ENCODE measurements around the gene MYO1E. TPM values are rescaled to one million over a fixed set of nuclear protein-coding genes. Genes with fewer than 3 reads are reported as not detected.

MYO1E gene
- total RNA-seq, 2 donors from 2014 or later, result 66.3 to 92.0 TPM

DNA sequence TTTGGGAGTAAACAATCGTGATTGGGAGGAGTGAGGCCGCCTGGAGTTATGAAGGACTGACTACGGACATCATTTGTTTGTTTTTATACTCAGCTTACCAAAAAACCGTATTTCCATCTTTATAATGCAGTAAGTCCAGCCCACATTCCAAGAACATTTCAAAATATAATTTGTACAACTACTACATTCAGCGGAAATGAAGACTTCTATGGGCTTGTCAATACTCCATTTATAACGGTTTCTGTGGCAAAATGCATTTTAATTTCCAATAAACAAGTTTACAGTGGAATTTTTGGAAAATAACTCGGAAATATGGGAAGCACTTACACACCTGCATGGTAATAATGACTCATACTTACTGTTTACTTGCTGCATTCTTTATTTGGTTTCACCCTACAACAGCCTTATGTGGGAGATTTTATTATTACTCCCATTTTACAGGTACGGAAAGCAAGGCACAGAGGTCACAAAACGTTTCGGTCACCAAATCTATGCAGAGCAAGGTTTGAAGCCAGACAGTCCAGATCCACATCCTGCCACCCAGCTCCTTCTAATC is 103.7 kb downstream of the MYO1E start:
- intact Hi-C loops (cut with DNase I), result no loop called here
- TF ChIP-seq POLR2AphosphoS5 (IDR thresholded peaks at IDR 0.05) (no peak), POLR2A (IDR thresholded peaks at IDR 0.05) (no peak)
- TF ChIP-seq, protein P1, sequence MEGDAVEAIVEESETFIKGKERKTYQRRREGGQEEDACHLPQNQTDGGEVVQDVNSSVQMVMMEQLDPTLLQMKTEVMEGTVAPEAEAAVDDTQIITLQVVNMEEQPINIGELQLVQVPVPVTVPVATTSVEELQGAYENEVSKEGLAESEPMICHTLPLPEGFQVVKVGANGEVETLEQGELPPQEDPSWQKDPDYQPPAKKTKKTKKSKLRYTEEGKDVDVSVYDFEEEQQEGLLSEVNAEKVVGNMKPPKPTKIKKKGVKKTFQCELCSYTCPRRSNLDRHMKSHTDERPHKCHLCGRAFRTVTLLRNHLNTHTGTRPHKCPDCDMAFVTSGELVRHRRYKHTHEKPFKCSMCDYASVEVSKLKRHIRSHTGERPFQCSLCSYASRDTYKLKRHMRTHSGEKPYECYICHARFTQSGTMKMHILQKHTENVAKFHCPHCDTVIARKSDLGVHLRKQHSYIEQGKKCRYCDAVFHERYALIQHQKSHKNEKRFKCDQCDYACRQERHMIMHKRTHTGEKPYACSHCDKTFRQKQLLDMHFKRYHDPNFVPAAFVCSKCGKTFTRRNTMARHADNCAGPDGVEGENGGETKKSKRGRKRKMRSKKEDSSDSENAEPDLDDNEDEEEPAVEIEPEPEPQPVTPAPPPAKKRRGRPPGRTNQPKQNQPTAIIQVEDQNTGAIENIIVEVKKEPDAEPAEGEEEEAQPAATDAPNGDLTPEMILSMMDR (IDR thresholded peaks at IDR 0.05), result no peak
- Histone ChIP-seq H3K27me3 (replicated peaks; ENCODE audit: insufficient read depth) (no peaks in the 10 kb centered on the region), H3K27ac (no peak overlapping the region), H3K9me3 (no peaks in the 10 kb centered on the region), H3K4me3 (no peak overlapping the region), H3K36me3 (no peaks in the 10 kb centered on the region), H3K4me1 (replicated peaks) (no peaks in the 10 kb centered on the region)
- no peak for DNase-seq (ENCODE audit: low spot score)
- WGBS, result 93% methylated on average over 10 of the region's 10 CpGs

GRCh38 chr15:59268168-59268851 is 104.4 kb downstream of the MYO1E start:
- TF ChIP-seq POLR2A (IDR thresholded peaks at IDR 0.05), result no peak
- TF ChIP-seq, protein P1 (IDR thresholded peaks at IDR 0.05), result no peak
- TF ChIP-seq POLR2AphosphoS5 (IDR thresholded peaks at IDR 0.05), result no peak
- Histone ChIP-seq H3K4me1 (replicated peaks) (no peaks in the 10 kb centered on the region), H3K27me3 (replicated peaks; ENCODE audit: insufficient read depth) (no peaks in the 10 kb centered on the region), H3K27ac (no peak overlapping the region), H3K4me3 (no peak overlapping the region), H3K9me3 (no peaks in the 10 kb centered on the region), H3K36me3 (no peaks in the 10 kb centered on the region)
- DNase-seq (ENCODE audit: low spot score), result no peak
- WGBS, result 94% methylated on average over 3 of the region's 3 CpGs
- intact Hi-C loops (cut with DNase I), result no loop called here

DNA sequence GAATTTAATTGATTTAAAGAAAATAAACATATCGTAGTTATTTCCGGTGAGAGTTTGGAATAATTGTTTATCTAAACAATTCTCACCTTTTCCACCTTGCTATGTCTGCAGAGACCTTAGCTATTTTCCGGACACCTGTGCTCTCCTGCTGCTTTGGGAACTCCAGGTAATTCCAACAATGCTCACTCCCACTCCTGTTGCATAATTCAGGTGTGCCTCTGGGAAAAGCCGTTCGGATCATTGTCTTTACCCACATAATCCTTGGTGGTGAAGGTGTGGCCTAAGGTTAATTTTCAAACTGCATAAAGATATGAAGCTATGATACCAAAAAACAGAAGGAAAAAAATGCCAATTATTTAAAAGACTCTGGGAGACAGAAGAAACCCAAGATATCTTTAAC is 106.6 kb downstream of the MYO1E start:
- 89% methylated on average over 5 of the region's 5 CpGs for WGBS
- Histone ChIP-seq H3K27me3 (replicated peaks; ENCODE audit: insufficient read depth) (no peaks in the 10 kb centered on the region), H3K9me3 (no peaks in the 10 kb centered on the region), H3K4me1 (replicated peaks) (no peaks in the 10 kb centered on the region), H3K27ac (no peak overlapping the region), H3K4me3 (no peak overlapping the region), H3K36me3 (no peaks in the 10 kb centered on the region)
- intact Hi-C loops (cut with DNase I), result no loop called here
- TF ChIP-seq POLR2AphosphoS5 (IDR thresholded peaks at IDR 0.05) (no peak), POLR2A (IDR thresholded peaks at IDR 0.05) (no peak)
- TF ChIP-seq, protein P1 (IDR thresholded peaks at IDR 0.05), result no peak
- no peak for DNase-seq (ENCODE audit: low spot score)

GRCh38 chr15:59262316-59262715 is 110.4 kb downstream of the MYO1E start:
- 94% methylated on average over 7 of the region's 7 CpGs for WGBS
- no peak overlapping the region for H3K27ac ChIP-seq
- TF ChIP-seq, protein P1 (IDR thresholded peaks at IDR 0.05), result no peak
- TF ChIP-seq POLR2A (IDR thresholded peaks at IDR 0.05) (no peak), POLR2AphosphoS5 (IDR thresholded peaks at IDR 0.05) (no peak)
- H3K9me3 ChIP-seq, result no peaks in the 10 kb centered on the region
- no peaks in the 10 kb centered on the region for H3K27me3 ChIP-seq (replicated peaks; ENCODE audit: insufficient read depth)
- no peak for DNase-seq (ENCODE audit: low spot score)
- intact Hi-C loops (cut with DNase I), result no loop called here
- no peaks in the 10 kb centered on the region for H3K36me3 ChIP-seq
- no peaks in the 10 kb centered on the region for H3K4me1 ChIP-seq (replicated peaks)
- H3K4me3 ChIP-seq, result no peak overlapping the region

- H3K4me3 ChIP-seq, result no peak overlapping the region
- TF ChIP-seq, protein P1 (IDR thresholded peaks at IDR 0.05), result no peak
- no peak for TF ChIP-seq POLR2A (IDR thresholded peaks at IDR 0.05)
- no peak for TF ChIP-seq POLR2AphosphoS5 (IDR thresholded peaks at IDR 0.05)
- DNase-seq (ENCODE audit: low spot score), result no peak
- WGBS, result 90% methylated on average over 6 of the region's 6 CpGs
- no peaks in the 10 kb centered on the region for H3K4me1 ChIP-seq (replicated peaks)
- no peaks in the 10 kb centered on the region for H3K27me3 ChIP-seq (replicated peaks; ENCODE audit: insufficient read depth)
- intact Hi-C loops (cut with DNase I), result no loop called here
- H3K9me3 ChIP-seq, result no peaks in the 10 kb centered on the region
- no peaks in the 10 kb centered on the region for H3K36me3 ChIP-seq
- H3K27ac ChIP-seq, result no peak overlapping the region
These were observed 112.6 kb downstream of the MYO1E start for GRCh38 chr15:59260090-59260489.

Data from prostate gland (tissue), 2 donors.